HG02588 (cell line): ENCODE results near the gene CFAP100.
A peak's percentile ranks its signal among the peaks of the same experiment; 100 is the strongest.

Experiments used
- ATAC-seq: cut with Tn5 transposase; IDR thresholded peaks from one replicate; pipeline ENCODE4 v1.9.1; 2021; ENCODE audit warnings: mild to moderate bottlenecking, moderate library complexity; ENCODE audit not compliant: unreplicated experiment

CFAP100 gene

DNA sequence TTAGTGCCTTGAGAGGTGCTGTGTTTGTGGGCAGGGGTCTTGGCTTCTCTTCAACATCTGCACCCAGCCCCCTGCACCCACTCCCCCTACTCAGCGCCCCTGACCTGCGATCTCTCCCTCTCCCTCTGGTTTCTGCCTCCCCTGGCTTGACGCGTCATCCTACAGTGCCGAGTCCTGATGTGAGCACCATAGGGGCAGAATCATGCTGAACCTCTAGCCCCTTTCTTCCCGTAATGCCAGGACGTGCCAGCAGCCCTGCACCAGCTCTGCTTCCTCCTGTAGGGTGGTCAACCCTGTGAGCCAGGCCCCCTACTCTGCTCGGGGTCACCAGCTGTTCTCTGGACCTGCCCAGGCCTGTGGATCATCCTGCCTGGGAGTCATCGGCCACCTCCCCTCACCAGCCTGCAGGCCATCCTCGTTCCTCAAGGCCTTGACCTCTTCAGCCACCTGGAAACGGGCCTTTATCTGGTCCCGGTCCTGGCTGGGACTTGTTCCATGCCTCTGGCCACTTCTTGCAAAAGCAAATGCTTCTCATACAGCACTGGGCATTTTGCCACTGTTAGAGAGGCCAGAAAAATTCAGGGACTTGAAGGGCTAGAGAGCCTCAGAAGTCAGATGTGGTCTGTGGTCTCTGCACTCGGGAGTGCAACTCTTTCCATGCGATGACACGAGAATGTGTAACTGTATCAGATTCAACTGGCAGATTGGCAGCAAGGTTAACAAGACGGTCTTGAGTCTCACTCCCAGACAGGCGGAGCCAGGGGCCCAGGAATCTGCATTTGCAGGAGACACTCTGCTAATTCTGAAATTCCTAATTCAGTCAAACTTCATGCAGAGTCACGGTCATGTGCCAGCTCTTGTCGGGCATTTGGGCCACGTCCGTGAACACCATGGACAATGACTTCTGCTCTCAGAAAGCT lies 20.8 kb upstream of the CFAP100 start:
- ATAC-seq: no peak

DNA sequence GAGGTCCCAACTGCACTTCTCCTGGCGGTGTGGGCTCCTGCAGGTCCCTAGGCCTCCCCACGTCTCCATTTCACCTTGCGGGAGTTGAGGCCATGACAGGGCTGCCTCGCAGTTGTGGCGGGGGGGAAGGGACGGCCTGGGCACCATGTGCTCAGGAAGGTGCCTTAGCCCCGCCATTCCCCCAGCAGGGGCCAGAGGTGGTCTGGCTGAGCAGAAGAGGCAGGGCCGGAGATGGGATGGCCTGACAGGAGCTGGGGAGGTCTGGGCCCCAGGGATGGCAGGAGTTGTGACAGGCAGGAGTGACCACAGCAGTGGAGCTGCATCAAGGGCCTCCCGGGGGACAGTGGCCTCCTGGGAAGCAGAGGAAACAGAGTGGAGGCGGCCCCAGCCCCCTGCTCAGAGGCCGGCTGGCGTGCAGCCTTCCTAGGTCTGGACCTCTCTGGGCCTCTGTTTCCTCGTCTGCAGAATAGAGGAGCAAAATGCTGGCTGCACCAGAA lies 18.8 kb upstream of the CFAP100 start:
- ATAC-seq: no peak

DNA sequence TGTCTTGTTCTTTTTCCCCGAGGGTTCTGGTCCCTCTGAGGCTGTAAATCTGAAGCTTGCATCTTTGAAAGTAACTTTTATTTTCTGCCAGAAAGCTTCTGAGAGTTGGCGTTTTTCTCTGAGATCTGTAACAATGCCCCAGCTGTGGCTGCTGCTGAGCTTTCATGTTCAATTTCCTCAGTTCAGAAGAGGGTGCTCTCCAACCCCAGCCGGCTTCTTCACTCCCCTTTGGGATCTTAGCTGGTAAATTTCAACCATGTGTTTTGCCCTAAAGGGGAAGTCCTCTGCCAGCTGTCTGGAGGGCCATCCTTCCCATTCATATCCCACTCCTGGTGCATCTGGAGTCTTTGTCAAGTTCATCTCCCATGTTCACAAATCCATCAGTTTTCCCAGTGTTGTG lies 18.3 kb upstream of the CFAP100 start:
- no peak for ATAC-seq

DNA sequence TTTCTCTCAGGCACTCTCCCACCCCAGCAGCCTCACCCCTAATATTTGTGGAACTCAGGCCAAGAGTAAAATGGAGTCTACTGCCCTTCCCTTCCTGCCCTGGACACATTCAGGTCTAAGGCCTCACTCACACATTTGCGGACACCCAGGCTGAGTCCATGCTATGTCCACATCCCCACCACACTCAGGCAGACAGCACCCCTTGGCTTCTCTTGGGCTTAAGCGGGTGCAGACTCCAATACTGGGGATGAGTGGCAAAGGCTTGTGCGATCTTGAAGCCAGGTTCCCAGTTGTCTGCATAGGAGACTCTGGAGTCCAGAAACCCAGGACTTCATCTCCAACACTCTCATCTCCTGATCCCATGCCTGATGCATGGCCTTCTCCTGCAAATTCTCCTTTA lies 17.5 kb upstream of the CFAP100 start:
- no peak for ATAC-seq

DNA sequence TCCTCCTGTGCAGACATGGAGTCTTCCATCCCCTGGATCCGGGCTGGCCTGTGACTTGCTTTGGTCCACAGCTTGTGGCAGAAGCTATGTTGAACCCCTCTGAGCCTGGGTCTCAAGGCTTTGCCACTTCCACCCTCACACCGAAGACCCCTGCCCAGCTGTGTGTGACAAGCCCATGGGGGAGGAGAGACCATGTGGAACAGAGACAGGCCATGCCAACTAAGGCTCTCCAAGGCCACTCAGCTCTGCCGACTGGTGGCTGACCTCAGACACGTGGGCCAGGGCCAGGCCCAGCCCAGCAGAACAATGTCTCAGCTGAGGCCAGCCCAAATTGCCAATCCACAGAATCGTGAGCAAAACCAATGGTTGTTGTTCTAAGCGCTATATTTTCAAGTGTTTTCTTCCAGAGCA lies 16.4 kb upstream of the CFAP100 start:
- no peak for ATAC-seq

DNA sequence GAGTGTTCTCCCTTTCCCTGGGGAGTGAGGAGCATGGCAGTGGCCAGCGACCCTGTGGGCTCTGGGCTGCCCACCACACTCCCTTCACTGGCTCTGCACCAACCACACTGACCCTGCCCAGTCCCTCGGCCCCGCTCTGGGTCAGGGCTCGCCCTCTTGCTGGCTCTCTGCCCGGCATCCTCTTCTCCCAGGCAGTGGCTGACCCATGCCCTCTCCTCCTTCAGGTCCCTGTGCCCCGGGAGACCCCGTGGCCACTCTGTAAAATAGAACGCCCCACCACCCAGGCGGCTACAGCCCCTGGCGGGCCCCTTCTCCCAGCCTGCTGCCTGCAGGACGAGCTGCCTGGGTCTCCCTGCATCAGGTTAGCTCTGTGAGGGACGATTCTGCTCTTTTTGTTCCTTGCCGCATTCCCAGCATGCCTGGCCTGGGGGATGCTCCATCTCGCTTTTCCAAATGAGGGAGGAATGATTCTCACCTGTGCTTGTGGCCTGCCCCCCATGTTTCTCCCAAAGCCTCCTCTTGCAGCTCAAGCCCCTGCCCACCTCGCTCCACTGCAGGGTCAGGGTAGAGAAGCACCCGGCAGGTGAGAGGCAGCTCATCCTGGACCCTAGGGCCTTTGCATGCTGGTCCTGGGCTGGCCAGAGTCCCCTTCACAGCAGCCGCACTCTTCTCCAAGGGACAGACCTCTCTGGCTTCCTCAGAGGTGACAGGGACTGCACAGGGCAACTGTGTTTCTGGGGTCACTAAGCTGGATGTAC lies 14.5 kb upstream of the CFAP100 start:
- no peak for ATAC-seq

DNA sequence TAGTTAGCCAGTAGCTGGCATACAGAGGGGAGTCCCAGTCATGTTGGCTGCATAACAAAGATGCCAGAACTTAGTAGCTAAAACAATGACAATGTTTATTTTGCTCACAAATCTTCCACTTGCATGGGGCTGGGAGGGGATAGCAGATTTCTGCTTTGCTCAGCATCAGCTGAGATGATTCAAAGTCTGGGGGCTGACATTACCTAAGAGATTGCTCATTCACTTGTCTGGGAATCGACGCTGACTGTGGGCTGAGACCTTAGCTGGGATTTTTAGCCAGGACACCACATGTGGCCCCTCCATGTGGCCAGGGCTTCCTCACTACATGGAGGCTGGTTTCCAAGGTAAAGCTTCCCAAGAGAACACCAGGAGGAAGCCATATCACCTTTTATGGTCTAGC lies 12.7 kb upstream of the CFAP100 start:
- no peak for ATAC-seq

DNA sequence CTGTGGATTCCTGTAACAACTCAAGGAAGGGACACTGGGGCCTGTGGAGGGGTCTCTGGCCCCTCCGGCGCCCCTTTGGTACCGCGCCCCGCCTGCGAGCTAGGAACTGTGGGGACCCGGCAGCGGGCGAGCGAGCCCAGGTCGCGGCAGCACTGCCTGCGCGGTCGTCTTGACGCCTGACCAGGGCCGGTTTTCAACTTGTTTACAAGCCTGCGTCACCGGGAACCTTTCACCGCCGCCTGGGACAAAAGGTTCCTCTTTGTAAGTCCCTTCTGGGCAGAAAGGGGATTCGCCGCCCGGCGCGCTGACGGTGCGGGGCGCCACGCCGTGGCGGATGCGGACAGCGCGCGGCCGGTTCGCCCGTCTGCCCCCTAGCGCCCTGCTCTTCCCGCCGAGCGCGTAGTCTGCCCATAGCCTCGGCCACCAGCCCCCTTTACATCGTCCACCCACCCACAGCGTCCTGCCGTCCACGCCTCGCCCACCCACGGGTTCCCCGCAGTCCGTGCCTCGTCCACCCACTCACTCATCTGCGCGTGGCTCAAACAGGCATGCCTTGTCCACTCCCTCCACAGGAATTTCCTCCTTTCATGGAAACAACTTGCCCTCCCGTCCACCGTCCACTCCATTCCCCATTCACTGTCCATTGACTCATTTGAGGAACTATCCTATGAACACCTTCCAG lies 5.5 kb upstream of the CFAP100 start:
- ATAC-seq: peak; percentile 66

DNA sequence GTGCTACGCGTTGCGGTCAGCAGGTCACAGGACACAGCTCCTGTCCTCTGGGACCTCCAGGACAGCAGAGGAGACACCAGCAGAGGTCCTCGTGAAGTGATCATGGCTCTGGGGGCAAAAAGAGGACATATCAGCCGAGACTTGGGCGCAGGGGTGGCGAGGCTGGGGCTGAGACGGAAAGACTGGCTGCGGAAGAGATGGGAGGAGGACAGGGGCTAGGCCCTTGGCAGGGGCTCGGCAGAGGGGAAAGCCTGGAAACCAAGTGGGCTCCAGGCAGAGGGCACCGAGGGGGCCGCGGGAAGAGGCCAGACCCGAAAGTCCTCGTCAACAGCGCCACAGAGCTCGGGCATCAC lies 4.9 kb upstream of the CFAP100 start:
- ATAC-seq: no peak

DNA sequence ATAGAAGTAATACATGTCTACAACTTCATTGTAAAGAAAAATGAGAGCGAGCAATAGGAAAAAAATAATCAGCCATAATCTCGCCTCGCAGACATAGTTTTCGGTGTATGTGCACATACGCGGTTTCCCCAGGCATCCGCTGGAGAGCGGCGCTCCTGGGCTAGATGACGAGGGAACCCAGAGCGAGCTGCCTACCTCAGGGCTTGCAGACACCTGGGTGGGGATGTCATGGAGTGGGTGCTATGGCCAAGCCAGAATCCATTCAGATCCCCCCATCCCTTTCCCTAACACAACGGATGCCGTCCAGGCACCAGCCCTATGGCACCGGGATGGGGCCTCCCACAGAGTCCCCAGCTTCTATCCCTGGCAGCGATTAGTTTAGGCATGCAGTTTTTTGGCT lies 4.5 kb upstream of the CFAP100 start:
- no peak for ATAC-seq

DNA sequence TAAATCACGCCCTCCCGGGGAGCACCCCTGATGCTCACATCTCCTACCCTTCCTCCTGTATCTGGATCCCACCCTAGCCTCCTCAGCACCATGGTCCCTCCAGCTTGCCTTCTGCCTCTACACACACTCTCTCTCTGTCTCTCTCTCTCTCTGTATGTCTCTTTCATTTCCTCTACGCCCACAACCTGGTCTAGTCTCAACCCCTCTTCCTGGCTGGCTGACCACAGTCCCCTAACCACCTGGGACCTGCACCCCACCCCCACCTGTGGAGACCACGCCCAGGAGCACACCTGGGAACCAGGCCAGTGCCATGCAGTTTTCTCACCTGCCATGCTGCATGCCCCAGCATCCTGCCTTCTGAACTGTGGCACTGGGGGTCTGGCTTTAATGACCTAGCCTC lies 4.0 kb upstream of the CFAP100 start:
- no peak for ATAC-seq

DNA sequence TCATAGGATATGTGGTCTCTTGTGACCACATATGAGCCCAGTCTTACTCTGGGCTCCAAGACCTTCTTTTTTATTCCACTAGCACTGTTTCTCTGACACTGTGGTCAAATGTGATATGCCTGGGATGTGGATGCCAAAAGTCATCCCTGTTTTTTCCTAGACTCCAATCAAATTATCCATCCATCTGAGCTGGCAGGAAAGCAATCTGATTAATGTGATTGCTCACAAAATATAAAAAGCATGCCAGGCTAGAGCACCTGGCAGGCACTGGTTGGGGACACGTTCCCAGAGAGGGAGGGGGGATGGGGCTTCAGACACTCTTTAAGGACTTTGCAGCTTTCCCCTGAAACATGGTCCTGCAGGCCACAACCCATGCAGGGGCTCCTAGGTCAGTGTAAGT lies 3.1 kb upstream of the CFAP100 start:
- no peak for ATAC-seq

DNA sequence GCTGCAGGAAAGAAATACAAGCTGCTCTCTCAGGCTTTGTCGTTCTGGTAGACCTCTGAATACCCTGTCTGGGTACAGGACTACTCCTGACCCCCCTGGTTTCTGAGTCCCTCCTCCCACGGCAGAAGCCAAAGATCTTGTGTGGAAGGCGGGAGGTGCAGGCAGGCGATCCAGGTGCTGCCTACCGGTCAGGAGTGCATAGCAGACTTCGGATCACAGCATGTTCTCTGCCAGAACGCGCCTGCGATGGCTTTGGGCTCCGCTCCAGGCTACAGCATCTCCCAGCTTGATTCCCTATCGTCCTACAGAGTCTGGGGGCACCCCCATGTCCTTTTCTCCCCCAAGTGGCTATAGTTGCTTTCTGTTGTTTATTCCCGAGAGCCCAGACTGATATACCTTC lies 2.5 kb upstream of the CFAP100 start:
- no peak for ATAC-seq

DNA sequence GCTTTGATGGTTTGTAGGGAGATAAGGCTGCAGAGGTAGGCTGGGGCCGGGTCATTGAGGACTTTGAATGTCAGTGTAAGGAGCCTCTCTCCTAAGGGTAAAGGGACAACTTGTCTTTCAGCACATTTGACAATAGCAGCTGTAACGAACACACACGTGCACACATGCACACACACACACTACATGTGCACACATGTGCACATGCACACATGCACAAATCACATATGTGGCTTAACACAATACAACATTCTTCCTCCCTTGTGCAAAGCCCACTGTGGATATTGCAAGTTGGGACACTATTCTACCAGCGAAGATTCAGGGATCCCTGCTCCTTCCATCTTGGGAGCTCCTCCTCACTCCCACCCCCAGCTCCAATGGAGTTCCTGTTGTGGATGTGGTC lies 1.1 kb upstream of the CFAP100 start:
- ATAC-seq: no peak

DNA sequence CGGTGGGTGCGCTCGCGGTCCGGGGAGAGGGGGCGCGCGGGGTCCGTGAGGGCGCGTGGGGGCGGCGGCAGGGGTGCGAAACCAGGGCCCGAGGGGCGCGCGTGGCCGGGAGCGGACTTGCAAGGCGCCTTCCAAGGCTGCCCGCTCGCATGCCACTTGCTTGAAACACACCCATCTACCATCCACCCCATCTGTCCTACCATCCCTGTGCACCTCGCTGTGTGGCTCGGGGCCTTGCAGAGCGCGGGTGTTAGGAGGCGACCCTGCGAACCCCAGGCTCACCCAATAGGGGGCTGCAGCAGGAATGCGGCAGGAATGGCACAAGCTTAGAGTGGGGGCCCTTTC lies 240 bp downstream of the CFAP100 start:
- ATAC-seq: no peak

DNA sequence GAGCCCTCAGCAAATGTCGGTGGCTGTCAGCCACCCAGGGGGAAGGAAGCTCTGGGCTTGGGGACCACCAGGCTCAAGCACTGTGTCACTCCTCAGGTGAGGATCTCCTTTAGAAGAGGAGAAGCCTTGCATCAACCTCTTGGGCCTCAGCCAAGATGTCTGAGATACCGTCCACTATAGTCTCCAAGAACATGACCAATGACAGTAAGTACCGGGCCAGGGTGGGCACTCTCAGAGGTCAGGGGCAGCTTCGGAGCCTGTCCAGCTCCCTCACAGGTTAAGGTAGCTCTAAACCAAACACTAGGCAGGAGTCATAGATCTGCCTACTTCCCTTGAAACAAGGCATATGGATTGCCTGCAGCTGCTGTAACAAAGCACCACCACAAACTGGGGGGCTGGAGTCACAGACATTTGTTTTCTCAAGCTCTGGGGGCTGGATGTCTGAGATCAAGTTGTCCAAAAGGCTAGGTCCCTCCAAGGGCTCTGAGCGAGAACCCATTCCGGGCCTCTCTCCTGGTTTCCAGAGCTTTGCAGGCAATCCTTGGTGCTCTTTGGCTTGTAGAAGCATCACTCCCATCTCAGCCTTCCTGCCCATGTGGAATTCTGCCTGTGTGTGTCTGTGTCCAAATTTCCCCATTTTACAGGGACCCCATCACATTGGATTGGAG lies 1.3 kb downstream of the CFAP100 start:
- ATAC-seq: no peak

DNA sequence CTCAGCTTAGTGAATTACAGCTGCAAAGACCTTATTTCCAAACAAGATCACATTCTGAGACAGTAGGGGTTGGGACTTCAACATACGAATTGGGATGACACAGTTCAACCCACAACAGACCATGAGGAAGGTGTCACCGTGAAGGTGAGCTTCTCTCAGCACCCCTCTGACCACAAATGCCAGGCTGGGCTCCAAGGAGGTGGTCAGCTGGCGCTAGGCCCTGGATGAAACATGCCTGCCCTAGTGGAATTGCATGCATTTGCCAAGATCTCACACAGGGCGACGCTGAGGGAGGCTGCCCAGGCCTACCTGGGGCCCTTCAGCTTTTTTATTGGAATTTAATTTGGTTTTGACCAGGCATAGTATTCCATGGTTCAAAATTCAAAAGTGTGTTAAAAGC lies 1.8 kb downstream of the CFAP100 start:
- no peak for ATAC-seq

DNA sequence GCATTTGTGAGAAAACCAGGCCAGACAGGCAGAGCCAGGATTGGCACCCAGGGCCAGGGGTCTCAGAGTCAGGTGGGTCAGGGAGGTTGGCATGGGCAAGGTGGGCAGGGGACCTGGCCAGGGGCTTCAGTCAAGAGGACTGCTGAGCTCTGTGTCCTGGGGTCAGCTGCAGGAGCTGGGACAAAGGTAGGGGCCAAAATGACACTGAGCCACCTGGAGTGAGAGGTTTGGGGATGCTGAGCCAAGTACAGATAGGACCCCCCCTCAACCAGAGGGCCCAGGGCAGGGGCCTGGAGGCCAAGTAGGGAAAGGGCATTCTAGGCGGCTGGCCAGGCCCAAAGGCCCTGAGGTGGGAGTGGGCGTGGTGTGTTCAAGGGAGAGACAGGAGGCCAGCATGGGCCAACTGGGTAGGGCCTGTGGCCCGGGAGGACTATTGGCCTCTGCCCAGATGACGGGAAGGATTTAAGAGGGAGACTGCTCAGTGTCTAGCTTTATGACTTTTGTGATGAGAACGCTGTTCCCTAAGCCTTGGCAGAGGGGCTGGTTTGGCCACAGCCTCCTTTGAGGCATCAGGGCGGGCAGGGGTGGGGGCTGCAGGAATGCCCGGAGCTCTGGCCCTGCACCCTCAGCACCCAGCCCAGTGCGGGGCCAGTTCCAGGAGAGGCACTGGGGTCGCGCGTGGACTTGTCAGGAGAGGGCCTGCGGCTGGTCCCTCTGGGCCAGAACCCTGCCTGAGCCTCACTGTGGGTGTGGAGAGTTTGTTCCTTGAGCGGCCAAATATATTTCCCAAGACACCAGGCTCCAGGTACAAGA lies 3.1 kb downstream of the CFAP100 start:
- ATAC-seq: no peak

DNA sequence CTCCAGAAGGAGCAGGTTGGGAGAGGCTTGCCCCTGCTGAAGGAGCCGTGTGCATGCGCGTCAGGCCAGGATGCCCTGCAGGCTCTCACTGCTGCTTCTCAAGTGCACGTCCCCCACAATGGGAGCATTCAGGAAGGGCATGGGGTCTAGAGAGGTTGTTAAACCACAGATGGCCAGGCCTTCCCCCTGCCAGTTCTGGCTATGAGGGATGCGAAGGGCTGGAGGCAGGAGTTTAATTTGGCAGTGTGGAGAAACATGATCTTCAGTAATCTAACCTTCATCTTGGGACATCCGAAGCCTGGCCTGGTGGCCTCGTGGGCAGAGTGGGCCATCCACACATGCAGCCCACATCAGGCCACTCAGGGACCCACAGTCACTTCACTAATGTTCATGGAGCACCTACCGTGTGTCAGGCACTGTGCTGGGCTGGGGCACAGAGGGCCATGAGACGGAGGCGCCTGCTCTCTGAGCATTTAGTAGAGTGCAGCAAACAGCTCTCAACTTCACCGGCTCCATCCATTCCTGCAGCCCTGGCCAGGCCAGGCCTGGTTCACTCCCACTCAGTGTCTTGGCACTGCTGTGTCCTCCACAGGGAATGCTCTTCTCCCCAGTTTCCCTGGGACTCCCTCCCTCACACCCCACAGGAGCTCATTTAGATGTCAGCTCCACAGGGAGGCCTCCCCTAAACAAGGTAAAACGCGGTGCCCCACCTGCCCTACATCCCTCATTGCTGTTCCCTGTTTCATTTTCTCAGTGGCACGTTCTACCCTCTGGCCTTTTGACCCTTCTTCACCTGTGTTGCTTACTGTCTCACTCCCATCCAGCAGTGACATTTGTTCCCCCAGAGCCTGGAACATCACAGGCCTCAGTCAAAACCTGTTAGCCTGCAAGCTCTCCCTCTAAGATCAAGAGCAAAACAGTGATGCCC lies 4.0 kb downstream of the CFAP100 start:
- ATAC-seq: no peak
